HG03432 (cell line): ENCODE measurements around the gene IRF9.

Experiments
- ATAC-seq: cut with Tn5 transposase; IDR thresholded peaks from one replicate; pipeline ENCODE4 v1.9.1; 2021; ENCODE audit warnings: mild to moderate bottlenecking, moderate library complexity; ENCODE audit not compliant: unreplicated experiment

The IRF9 gene

DNA sequence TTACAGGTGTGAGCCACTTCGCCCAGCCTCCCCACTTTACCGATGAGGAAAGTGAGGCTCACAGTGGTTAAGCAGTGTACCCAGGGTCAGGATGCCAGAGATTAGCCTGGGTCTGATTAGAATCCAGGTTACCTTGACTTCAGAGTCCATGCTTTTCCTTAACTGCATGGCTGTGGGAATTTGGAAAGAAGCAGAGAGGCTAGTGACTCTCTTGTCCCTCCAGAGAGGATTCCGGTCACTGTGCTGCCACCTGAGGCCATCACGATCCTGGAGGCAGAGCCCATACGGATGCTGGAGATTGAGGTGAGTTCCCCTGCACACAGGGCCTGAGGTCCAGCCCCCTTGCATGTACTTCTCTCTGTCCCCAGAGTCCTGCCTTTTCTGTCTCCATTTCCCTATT is 15.5 kb downstream of the IRF9 start:
- no peak for ATAC-seq

DNA sequence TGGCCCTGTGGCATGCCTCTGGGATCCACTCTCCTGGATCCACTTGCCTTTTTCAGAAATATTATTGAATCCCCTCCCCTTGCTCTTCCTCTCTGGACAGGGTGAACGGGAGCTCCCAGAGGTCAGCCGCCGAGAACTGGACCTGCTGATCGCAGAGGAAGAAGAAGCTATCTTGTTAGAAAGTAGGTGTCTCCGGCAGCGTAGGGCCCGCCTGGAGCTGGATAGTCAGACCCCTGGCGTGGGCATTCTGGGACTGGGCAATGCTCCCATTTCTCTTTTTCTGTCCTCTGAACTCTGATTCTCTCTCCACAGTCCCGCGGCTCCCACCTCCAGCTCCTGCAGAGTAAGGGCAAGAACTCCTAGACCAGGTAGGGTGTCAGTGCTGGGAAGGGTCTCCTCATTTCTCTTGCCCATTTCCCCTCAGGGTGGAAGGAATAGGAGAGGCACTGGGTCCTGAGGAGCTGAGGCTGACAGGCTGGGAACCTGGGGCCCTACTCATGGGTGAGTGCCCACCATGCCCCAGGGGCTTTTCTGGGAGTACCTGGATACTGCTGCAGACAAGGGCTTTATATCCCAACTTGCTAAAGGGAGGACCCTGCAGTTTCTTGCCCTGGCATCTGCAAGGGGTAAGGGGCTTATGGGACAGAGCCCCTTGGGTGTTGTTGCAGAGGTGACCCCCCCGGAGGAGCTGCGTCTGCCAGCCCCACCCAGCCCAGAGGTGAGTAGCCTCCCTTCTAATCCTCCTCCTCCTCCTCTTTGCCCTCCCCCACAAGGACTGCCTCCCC is 16.2 kb downstream of the IRF9 start:
- no peak for ATAC-seq

DNA sequence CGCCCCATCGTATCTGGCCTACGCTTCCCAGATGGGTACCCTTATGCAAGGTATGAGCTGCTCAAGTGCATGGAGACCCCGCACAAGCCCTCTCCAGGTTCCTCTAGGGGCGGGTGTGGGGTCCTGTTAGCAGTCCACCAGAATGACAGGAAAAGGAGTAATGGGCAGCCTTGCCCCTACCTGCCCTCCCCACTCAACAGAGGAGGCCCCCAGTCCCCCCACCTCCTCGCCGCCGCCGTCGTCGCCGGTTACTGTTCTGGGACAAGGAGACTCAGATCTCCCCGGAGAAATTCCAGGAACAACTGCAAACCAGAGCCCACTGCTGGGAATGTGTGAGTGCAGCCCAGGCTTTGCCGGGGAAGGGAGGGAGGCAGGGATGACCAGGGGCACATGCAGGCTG is 16.8 kb downstream of the IRF9 start:
- ATAC-seq: no peak

DNA sequence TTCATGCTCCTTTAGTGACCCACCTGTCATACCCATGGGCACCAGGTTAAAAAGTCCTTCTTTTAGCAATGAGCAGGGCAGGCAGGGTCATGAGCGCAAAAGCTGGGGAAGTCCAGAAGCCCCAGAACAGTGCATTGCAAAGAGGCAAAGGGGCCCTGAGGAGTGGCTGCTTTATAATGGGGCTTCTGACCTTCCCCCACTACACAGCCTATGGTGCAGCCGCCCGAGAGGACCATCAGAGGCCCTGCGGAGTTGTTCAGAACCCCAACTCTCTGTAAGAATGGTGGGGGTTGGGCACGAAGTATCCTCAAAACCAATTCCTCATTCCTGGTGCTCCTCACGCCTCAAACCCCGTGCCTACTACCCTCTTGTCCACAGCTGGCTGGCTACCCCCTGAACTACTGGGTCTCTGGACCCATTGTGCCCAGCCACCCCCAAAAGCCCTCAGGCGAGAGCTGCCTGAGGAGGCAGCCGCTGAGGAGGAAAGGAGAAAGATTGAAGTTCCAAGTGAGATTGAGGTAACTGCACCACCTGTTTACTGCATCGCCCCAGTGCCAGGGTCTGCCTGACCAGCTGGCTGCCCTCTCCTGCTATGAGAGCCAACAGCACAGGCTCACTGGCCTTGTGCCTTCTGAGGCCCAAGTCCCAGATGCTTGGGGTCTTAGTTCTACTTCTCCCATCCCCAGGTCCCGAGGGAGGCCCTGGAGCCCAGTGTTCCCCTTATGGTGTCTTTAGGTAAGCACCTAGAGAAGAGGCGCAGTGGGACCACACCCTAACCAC is 17.5 kb downstream of the IRF9 start:
- ATAC-seq: no peak

DNA sequence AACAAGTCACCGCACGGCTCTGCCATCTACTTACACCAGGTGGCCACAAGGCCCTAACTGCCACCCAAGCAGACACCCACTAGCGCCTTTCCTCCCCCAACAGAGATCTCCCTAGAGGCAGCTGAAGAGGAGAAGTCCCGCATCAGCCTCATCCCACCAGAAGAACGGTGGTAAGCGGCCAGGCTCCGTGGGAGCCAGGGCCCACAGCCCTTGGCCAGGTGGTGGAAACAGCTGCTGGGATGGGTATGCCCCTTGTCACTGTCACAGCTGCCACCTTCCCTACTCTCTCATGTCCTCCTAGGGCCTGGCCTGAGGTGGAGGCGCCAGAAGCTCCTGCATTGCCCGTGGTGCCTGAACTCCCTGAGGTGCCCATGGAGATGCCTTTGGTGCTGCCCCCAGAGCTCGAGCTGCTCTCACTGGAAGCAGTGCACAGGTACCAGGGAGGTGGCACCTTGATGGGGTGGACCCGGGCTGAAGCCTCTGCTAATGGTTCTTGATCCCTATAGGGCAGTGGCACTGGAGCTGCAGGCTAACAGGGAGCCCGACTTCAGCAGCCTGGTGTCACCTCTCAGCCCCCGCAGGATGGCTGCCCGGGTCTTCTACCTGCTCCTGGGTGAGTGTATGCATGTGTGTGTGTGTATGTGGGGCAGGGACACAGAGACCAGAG is 18.4 kb downstream of the IRF9 start:
- no peak for ATAC-seq

DNA sequence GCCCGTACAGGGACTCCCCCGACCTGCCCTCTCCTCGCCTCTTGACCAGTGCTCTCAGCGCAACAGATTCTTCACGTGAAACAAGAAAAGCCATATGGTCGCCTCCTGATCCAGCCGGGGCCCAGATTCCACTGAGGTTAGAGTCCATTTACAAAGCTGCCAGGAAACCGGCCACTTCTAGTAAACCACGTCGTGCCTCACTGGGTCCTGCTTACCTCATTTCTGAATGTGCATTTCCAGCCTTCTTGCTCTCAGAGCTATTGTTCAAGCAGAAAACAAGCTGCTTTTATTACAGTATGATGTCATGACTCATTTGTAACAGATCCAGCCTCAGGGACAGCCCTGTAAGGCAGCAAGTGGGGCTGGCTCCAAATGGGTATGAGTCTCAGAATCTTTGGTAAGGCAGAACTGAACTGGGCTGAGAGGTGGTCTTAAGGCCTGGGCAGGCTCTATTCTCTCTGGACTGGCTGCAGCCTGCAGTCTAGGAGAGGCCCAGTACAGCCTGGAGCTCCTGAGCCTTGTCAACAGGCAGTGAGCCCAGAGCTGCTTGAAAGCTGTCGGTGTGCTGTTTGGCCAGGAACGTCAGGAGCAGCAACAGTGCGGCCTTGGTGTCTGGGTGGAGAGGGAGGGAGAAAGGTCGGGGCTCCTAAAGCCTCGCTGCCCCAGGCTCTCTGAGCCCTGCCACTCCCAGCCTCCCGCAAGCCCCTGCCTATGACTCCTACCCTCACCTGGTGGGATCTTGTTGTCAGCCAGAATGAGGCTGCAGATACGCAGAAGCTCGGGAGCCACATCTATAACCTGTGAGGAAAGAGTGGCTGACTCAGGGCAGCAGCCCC is 19.1 kb downstream of the IRF9 start:
- ATAC-seq: no peak

DNA sequence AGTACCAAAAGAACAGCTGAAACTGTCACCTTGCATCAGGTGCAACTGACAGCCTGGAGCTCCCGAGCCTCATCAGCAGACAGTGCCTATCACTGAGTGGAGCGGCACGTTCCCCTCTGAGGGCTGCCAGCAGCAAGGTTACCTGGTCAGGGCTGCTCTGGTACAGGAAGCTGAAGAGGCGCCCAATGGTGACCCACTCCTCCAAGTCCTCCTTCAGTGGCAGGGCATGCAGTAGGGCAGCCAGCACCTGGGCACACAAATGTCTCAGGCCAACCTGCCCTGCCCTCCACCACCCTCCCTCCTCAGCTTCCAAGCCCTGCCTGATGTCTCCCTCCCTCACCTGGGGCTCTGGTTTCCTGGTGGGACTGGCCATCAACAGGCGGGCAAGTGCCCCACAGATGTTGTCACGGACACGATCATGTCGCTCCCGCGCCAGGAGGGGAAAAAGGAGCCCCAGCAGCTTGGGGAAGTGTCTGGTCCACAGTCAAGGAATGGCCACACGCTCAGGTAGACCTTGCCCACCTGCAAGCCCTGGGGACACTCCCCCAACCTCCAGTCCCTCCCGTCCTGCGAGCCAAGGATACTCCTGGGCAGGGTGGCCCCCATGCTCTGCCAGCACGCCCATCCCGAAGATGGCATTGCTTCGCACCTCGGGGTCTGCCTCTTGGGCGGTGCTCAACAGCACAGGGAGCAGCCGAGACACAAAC is 20.5 kb downstream of the IRF9 start:
- no peak for ATAC-seq

DNA sequence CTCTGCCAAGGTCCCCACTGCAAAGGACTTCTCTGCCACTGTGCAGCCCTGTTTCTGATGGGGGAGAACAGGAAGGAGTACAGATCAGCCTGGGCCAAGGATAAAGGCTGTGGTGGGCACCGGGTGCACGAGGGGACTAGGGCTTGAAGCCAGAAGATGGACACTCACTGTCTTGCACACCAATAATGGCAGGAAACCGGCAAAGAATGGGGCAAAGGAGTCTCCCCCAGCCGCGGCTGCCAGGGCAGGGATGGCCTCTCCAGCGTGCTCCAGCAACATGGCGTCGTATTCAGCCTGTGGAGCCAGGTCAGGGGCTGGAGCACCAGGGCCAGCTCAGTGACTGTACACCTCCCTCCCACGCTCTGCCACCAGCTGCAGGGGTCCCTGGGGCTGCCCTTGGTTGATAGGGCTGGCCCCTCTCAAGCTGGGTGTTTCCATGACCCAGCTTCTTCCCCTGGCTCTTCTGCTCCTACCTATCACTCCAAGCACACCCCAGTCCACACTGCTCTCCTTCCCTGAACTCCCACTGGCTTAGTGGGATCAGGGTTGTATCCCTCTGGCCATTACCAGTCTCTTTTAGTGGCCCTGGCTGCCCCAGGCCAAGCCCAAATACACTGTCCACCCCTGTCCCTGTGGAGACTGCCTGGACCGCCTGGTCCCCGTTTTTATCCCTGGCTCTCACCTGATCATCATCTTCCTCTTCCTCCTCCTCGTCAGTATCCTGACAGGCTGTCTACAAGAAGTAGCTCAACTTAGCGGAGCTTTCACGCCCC is 21.2 kb downstream of the IRF9 start:
- ATAC-seq: no peak

DNA sequence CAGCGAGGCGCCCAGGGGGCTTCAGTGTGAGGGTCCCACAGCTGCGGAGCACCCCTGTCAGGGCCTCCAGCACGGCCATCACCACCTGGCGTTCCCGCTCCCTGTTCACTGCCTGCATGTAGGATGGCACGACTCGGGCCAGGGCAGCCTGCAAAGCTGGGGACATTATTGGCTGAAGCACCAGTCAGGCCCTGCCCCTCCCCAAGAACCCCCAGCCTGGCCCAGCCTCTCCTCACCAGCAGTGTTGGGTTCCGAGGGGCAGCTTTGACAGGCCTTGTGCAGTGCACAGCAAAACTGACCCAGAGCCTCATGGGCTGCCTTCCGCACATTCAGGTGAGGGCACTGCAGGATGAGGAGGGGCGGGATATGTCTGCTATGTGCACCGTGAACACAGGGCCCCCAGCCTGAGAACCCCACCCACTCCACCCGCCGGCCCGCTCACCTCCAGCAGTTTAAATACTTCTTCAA is 22.0 kb downstream of the IRF9 start:
- ATAC-seq: no peak

DNA sequence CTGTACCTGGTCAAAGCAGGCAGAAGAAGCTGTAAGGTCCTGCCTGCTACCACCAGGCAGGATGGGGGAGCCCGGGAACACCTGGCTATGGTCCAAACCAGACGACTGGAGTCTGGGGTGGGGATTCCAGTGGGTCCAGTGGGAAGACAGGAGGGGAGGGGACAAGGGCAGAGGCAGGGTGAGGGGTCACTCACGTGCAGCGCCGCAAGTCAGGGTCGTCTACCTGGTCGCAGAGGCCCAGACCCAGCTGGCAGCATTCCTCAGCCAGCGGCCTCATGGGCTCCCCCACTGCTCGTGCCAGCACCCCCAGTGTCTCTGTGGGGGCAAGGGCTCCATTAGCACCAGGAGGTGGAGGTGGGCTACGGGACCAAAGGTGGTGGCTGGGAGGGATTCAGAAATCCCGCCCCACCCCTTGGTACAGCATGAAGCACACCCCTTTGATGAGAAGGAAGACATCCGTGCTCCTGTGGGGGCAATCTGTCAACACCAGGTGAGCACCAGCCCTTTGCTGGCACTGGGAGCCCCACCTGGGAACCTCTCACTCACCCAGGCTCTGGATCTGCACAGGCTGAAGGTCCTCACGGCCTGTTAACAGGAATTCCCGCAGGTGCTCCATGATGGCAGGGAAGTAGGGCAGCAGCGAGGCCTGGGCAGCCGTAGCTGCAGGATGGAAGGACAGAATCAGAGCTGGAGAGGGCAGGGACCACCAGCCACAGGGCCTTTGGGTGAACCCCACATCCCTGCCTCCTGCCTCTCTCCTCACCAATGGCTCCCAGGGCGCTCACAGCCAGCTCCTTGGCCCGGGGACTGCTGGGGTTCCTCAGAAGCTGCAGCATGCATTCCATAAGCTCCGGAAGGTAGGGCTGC is 23.3 kb downstream of the IRF9 start:
- ATAC-seq: no peak

DNA sequence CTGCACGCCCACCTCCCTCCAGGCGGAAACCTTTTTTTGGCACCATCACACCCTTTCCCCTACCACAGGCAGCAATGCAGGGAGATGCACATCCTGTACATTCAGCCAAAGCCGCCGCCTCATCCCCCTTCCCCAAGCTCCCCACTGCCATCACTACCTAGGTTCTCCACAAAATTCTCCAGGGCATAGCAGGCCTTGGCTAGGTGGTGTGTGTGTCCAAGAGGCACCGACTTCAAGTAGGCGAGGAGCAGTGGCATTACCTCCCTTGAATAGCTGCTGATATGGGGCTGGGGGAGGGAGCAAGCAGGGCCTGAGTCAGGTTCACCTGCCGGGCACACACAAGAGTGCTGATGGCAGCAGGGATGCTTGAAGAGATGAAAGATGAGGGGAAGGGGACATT is 24.0 kb downstream of the IRF9 start:
- no peak for ATAC-seq

DNA sequence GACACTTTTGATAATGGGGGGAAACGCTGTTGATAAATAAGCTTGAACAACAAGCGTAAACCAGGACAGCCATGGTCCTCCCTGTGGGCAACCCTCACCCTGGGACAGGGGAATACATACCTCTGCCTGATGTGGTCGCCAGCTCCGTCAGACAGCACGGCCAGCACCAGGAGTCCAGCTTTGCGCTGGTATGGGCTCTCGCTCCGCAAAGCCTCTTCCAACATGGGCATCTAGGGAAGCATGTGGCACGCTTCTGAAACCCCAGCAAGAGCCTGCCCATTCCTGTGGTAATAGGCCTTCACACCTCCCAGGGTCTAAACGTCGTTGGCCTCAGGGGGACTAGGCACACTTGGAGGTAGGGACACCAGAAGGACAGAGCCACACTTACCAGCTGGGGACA is 24.7 kb downstream of the IRF9 start:
- ATAC-seq: no peak

DNA sequence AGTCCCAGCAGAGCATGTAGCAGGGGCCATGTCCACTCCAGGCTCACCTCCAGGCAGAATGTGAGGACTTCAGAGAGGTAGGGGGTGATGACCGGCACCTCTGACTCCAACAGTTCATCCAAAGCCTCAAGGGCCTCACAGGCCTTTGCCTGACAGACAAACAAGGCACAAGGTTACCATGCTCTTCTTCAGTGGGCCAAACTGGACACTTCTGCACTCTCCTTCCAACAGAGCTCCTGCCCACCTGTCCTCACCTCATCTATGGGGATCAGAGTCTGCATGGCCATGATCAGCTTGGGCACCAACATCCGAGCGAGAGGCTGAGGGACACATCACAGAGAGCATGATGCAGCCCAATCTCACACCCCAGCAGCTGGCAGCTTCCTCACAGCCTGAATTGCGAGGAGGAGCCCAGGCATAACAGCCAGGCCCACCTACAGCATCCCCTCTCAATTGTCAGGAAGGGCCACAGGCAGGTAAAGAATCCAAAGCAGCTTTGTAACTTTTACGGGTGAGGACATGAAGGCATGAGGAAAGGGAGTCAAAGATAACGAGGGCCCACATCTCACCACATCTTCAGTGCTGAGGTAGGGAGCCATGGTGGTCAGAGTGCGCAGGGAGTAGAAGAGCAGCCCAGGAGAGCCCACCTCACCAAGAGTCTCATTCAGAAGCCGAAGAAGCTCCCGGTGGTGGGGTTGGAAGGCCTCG is 25.9 kb downstream of the IRF9 start:
- ATAC-seq: no peak

DNA sequence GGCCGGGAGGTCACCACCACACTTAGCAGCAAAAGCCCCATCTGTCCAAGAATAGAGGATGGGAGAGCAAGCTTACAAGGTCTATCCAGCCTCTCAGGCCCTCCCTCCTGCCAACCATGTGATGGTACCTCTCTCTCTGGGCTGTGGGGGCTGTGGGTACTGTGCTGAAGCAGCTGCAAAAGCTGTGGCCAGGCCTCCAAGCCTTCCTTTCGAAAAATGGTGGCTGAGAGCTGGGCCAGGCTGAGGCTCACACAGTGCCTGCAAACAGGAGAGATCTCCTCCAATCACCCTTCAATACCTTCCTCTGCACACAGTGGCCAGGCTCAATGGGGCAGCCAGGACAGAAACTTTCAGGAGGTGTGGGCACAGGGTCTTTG is 26.5 kb downstream of the IRF9 start:
- no peak for ATAC-seq

DNA sequence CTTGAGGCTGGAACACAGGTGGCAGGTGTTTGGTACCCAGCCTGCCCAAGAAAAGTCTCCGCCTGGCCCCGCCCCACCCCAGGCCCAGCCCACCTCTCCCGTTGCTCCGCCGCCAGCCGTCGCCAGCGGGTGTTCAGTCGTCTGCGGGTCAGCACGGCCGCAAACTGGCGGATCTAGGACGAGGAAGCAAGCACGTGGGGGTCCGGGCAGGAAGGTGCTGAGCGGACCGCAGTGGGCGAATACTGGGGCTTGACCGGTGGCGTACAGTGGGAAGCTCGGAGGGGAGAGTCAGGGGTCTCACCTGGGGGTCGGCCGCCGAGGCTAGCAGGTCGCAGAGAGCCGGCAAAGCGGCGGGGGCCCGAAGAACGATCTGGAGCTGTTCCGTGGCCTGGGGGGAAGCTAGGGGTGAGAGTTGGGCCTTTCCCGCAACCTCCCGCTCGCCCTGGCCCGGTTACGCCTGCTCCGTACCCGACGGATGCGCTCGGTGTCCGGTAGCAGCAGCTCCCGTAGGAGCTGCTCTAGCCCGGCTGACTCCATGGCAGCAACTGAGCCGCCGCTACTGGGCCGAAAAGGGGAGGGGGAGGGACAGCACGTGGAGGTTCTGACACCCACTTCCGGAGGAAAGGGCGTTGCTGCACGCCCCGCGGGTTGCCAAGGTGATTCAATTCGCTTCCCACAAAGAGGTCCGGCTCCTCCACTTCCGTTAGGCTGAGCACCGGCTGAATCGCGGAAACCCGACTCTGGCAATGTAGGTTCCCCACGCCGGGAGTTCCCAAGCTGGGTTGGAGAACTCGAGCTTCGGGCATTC is 27.4 kb downstream of the IRF9 start, which contains the start of gene IPO4:
IPO4 (minus strand) TSS at position 566 of the 808 bp plus-strand sequence; CDS start at position 537, 29 bp downstream.
- ATAC-seq: peak; percentile 94

DNA sequence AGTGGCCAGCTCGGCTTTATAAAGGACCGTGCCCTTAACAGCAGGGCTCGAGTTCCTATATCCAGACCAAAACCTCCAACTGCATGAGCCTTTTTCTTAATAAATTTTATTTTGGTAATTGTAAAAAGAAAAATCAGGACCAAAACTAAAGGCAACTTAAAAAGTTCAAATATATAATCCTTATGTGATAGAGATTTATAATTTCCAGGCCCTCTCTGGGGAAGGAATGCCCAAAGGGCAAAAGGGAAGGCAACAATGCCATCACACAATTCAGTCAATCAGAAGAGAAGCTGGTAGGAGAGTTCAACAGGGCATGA is 28.0 kb downstream of the IRF9 start:
- no peak for ATAC-seq

DNA sequence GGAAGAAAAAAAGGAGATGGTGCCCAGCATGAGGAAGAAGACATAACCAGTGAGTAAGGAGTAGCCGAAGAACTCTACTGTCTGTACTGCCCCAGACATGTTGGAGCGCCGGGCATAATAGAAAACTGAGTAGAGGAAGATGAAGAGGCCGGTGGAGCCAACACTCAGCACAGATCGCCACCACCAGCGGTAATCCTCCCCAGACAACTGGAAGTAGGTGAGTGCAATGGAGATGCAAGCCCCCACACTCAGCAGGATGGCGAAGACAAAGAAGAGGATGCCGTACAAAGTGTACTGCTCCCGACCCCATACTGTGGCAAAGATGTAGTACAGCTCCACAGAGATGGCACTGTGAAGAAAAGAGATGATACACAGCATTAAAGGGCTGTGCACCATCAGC is 28.4 kb downstream of the IRF9 start:
- no peak for ATAC-seq
